GM19193 (cell line): ENCODE results near the gene PTPN23.

Experiments
- POLR2A ChIP-seq: IDR thresholded peaks from 4 replicates; pipeline ENCODE4 v1.6.1; 2011; ENCODE audit not compliant: insufficient read depth, insufficient read length; ENCODE audit errors: extremely low read depth

Gene PTPN23, protein sequence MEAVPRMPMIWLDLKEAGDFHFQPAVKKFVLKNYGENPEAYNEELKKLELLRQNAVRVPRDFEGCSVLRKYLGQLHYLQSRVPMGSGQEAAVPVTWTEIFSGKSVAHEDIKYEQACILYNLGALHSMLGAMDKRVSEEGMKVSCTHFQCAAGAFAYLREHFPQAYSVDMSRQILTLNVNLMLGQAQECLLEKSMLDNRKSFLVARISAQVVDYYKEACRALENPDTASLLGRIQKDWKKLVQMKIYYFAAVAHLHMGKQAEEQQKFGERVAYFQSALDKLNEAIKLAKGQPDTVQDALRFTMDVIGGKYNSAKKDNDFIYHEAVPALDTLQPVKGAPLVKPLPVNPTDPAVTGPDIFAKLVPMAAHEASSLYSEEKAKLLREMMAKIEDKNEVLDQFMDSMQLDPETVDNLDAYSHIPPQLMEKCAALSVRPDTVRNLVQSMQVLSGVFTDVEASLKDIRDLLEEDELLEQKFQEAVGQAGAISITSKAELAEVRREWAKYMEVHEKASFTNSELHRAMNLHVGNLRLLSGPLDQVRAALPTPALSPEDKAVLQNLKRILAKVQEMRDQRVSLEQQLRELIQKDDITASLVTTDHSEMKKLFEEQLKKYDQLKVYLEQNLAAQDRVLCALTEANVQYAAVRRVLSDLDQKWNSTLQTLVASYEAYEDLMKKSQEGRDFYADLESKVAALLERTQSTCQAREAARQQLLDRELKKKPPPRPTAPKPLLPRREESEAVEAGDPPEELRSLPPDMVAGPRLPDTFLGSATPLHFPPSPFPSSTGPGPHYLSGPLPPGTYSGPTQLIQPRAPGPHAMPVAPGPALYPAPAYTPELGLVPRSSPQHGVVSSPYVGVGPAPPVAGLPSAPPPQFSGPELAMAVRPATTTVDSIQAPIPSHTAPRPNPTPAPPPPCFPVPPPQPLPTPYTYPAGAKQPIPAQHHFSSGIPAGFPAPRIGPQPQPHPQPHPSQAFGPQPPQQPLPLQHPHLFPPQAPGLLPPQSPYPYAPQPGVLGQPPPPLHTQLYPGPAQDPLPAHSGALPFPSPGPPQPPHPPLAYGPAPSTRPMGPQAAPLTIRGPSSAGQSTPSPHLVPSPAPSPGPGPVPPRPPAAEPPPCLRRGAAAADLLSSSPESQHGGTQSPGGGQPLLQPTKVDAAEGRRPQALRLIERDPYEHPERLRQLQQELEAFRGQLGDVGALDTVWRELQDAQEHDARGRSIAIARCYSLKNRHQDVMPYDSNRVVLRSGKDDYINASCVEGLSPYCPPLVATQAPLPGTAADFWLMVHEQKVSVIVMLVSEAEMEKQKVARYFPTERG (N-terminal part only)

DNA sequence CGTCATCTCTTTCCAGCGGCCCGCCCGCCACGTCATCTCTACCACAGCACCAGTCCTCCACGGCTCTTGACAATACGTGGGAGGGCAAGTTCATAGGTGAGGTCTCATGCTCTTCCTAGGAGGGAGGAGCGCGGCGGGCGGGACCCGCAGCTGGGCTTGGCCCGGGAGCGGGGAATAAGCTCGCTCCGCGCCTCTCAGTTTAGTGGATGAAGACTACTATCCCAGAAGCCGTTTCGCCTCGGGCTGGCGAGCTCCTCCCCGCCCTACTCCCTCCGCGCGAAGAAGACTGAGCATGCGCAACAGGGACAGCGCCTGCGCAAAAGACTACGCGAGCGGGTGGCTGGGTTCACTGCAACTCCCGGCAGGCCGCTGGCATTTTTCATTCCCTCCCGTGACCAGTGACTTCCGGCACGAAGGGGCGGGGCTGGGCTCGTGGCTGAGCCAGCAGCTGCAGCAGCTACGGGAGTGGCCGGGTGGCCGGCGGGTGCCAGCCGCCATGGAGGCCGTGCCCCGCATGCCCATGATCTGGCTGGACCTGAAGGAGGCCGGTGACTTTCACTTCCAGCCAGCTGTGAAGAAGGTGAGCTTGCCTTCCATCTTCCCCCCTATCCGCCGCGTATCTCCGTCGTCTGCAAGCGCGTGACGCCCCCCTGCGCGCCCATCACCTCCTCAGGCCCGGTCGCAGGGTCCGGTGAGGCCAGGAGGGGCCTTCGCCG lies at the start of gene PTPN23:
Gene PTPN23, plus strand, starts transcription at position 421 of the 716 bp plus-strand sequence. Its CDS starts 76 bp downstream, at position 497.
- TF ChIP-seq POLR2A = peak; percentile 95

DNA sequence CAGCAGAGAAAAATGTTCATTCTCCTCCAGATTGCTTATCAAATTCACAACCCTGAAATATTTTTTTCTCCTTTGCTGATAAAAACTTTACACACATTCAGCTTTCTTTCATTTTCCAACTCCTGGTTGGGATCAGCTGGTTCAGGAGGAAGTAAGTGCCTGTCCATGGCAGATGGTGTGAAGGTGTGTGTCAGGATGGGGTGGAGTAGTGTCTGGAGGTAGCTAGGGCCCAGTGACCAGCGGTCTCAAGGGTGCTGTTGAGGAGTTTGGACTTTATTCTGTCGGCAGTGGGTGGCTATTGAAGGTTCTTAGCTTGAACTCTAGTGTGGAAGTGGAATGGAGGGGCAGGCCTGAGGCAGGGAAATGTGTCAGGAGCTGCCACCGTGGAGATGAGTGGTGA lies 46.9 kb upstream of the PTPN23 start:
- TF ChIP-seq POLR2A = no peak

DNA sequence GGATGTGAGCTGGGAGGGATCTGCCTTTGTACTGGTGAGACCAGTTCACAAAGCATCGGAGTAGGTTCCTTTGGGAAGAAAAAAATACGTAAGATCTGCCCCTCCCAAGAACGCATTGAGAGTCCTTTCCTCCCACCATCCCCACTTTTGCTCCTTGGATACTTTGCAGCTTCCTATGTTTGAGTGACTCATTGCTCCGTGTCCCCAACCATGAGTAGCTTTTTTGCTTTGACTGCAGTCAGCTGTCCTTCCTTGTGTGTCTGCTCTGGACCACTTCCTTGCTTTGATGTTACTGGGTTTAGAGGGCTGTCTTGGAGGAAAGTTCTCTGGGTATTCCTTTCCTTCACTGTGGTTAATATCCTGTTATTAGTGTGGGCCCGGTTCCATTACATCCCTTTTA lies 43.2 kb upstream of the PTPN23 start:
- TF ChIP-seq POLR2A = no peak

DNA sequence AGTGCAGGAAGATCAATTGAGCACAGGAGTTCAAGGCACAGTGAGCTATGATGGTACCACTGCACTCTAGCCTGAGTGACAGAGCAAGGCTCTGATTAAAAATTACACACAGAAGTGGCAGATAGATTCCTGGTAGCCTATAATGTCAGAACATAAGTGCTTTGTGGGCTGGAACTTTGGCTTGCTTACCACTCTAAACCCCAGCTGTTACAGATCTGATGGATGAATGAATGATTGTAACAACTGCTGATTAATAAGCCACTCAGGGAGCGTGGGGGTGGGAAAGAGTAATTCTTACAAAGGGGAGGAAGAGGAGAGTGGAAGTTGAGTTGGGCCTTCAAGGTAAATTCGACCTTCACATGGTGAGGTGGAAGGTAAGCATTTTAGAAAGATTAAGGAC lies 40.9 kb upstream of the PTPN23 start:
- no peak for TF ChIP-seq POLR2A

DNA sequence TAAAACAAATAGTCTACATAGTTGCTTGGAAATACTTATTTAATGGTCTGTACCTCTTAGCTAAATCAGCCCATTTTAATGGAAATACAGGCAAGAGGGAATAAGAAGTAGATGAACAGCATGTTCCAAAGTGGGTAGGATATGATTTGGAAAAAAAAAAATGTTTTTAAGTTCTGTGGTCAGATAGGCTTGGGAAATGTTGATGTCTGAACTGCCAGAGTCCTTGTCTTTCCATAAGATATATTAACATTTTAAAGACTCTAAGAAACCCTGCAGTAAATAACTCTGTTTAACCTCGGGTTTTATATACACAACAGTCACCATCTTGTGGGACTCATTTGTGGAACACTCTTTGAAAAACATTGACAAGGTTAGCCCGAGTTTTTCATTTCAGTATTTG lies 40.0 kb upstream of the PTPN23 start:
- no peak for TF ChIP-seq POLR2A

DNA sequence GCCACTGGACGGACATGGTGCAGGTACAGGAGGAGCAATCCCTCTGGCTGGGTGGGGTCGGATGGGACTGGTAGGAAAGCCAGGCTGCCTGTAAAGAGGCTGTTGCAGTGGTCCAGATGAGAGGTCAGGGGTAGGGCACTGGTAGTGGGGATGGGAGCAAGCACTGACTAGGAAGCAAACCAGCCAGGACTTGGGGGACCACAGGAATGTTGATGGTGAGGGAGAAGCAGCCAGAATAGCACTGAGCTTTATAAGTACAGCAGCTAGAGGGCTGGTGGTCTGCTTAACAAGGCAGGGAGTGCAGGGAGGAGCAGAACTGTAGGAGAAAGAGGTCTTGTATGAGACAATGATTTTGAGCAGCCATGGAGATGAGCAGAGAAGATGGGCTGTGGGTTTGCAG lies 38.7 kb upstream of the PTPN23 start:
- no peak for TF ChIP-seq POLR2A

DNA sequence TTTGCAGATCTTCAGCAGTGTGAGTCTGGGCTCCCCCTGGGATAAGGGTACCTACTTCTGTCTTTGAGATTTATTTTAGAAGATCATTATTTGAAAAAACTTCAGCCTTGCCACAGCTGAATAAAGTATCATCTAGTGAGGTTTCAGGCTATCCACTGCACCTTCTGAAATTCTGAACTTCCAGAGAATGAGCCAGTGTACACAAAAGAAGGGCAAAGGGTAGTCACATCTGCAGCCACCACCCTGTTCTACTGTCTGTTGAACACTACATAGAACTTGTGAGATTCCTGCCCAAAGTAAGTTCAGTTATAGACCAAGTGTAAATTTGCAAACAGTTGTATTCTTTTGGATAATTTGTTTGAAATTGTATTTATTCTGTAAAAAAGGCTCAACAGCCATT lies 38.0 kb upstream of the PTPN23 start:
- no peak for TF ChIP-seq POLR2A

DNA sequence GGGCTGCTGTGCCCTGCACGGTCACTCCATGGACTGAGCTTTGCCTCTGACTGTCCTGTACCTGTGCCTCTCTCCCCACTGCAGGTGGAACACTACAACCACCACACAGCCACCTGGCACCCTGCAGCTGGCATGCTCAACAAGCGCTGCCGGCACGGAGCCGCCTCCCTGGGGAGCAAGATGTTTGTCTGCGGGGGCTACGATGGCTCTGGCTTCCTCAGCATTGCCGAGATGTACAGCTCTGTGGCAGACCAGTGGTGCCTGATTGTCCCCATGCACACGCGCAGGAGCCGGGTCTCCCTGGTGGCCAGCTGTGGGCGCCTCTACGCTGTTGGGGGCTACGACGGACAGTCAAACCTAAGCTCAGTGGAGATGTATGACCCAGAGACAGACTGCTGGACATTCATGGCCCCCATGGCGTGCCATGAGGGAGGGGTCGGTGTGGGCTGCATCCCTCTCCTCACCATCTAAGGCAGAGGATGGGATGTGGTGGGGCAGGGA lies 37.3 kb upstream of the PTPN23 start:
- TF ChIP-seq POLR2A = no peak

DNA sequence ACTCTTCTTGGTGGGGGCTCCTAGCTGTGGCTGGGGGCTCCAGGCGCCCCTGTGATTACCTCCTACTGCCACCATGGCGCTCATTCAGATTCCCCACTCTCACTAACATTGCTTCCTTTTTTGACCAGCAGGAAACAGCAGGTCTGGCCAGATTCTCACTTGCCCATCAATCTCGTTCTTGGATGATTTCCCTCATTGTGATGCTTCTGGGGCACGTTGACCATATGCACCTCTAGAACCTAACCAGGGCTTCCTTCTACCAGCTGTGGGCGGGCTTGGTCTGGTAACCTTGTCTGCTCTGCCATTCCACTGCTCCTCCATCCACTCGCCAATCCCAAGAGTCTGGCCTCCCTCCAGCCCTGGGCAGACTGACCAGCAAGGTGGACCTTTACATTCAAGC lies 35.9 kb upstream of the PTPN23 start:
- no peak for TF ChIP-seq POLR2A

DNA sequence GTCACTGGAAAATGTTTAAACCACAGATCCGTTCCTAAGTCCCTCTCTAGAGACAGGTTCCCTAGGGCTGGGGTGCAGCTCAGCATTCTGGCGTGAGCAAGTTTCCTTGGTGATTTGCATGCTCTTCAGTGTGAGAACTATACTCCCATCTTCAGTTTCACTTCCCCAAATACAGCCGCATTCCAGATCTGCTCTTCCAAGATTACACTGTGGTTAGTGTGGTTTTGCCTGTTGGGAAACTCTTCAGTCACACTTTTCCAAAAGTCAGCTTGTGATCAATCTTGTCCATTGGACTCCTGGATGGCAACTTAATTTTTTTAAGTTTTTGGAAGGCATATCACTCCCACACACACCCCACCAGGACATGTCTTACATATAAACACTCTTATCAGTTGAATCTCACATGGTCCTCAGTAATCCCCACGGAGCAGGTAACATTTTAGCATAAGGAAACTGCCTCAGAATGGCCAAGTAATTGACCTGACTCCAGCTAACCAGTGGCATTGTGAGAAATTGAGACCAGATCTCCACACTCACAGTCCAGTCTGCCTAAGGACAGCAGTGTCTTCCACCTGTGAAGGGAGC lies 33.5 kb upstream of the PTPN23 start:
- no peak for TF ChIP-seq POLR2A

DNA sequence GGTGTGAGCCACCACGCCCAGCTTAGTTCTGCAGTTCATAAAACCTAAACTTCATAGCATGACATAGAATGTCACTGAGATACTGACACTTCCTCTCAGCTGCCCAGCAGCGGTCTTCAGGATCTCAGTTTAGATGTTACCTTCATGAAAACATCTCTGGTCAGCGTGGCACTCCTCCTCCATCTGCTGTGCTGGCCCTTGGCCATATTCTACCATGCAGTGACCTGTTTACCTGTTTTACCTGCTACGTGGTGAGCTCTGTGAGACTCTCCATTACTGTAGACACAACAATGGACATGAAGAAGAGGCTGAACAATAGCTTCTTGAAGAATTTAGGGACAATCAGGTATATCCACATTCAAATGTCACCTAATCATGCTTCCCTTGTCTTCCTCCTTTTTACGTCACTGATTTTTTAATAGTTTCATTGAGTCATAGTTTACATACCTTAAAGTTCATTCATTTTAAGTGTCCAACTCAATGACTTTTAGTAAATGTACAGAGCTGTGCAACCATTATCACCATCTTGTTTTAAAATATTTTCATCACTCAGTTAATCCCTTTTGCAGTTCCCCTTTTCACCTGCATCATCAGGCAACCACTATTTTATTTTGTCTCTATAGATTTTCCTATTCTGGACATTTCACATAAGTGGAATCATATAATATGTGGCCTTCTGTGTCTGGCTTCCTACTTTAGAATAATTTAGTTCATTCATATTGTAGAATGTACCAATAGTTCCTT lies 32.2 kb upstream of the PTPN23 start:
- TF ChIP-seq POLR2A = no peak

DNA sequence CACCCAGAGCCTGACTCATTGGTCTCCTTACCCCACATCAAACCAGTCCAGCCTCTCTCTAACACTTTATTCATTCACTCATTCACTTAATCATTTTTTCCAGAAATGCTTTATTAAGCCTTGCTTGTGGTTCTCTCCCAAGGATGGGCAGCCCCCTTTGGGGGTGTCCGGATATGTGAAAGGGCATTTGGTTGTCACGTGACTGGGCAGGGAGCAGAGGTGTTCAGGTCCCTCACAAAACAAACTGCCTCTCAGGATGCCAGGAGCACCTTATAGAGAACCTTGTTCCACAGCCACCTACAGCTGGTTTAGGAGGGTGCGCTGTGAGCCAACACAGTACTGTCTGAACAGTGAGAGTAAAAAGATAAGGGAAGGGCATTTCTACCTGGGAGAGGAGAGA lies 25.8 kb upstream of the PTPN23 start:
- no peak for TF ChIP-seq POLR2A

DNA sequence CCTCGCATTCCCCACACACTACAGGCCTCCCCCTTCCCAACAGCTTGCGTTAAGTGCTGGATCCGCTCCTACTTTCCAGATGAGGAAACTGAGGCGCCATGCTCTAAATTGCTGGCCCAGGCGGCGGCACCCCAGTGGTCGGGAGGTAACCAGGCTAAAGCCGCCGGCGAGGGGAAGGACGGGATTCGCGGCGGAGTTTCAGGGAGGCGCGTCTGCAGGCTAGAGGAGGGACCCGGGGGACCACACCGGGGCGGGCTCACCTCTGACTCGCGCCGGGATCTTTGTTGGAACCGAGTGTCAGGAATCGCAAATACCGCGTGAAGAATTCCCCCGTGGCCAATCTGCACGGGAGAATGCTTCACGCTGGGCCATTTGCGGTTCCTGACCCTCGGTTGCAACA lies 24.6 kb upstream of the PTPN23 start:
- TF ChIP-seq POLR2A = no peak
